DND-41 (cell line): Measurements from ENCODE around the gene EPB41L2.

ENCODE experiments used
- ATAC-seq: fragments of 200-7000 bp; cut with Tn5 transposase; 3 replicates; pipeline ENCODE4 v1.9.1; 2021; ENCODE audit warnings: low read depth; ENCODE audit not compliant: insufficient read depth
- DNase-seq: peaks from one replicate; pipeline ENCODE4 v3.0.0-alpha.2; 2020
- H2AFZ ChIP-seq: 2 replicates; pipeline ENCODE4 v1.6.0; 2012; ENCODE audit warnings: low read depth, low read length
- H3K27ac ChIP-seq: 2 replicates; pipeline ENCODE4 v1.5.1; 2012; ENCODE audit warnings: low read length, inconsistent platforms
- H3K27me3 ChIP-seq: fragments of 200-600 bp; sonication (generic); 2 replicates; pipeline ENCODE4 v1.6.0; 2012; ENCODE audit warnings: low read length, mild to moderate bottlenecking, inconsistent platforms; ENCODE audit not compliant: insufficient read depth, poor library complexity
- H3K36me3 ChIP-seq: 2 replicates; pipeline ENCODE4 v1.5.1; 2012; ENCODE audit warnings: low read length, inconsistent platforms; ENCODE audit not compliant: insufficient read depth
- H3K4me1 ChIP-seq: 2 replicates; pipeline ENCODE4 v1.5.1; 2012; ENCODE audit warnings: mild to moderate bottlenecking, low read length; ENCODE audit not compliant: insufficient read depth
- H3K4me2 ChIP-seq: 2 replicates; pipeline ENCODE4 v1.6.0; 2012; ENCODE audit warnings: mild to moderate bottlenecking, moderate library complexity, low read length, inconsistent platforms; ENCODE audit not compliant: insufficient read depth
- H3K4me3 ChIP-seq, 2 experiments: fragments of 200-600 bp in 1 of 2; shearing (Covaris generic) in 1 of 2; 2 replicates each; pipeline ENCODE4 v1.5.1; 2012 to 2016; ENCODE audit warnings: inconsistent platforms in 2 of 2, low read length in 2 of 2, mild to moderate bottlenecking in 2 of 2, low read depth in 1 of 2, moderate library complexity in 1 of 2
- H3K79me2 ChIP-seq: 2 replicates; pipeline ENCODE4 v1.6.0; 2012; ENCODE audit warnings: low read length, inconsistent platforms; ENCODE audit not compliant: insufficient read depth
- H3K9ac ChIP-seq: 2 replicates; pipeline ENCODE4 v1.6.0; 2012; ENCODE audit warnings: low read depth, mild to moderate bottlenecking, inconsistent platforms, low read length, moderate library complexity
- H3K9me3 ChIP-seq: 2 replicates; pipeline ENCODE4 v1.5.1; 2012; ENCODE audit warnings: low read length, moderate library complexity, mild to moderate bottlenecking, inconsistent platforms; ENCODE audit not compliant: insufficient read depth, severe bottlenecking
- H4K20me1 ChIP-seq: 2 replicates; pipeline ENCODE4 v1.6.0; 2012; ENCODE audit warnings: low read length; ENCODE audit not compliant: insufficient read depth
- EZH2 ChIP-seq: IDR thresholded peaks from 3 replicates; pipeline ENCODE4 v1.6.1; 2012; ENCODE audit warnings: borderline replicate concordance, low read depth, mild to moderate bottlenecking, moderate library complexity, low read length, inconsistent platforms; ENCODE audit not compliant: severe bottlenecking
- TF ChIP-seq, protein P1 (sequence below): IDR thresholded peaks from 2 replicates; pipeline ENCODE4 v1.5.1; 2012; ENCODE audit warnings: borderline replicate concordance, low read length, moderate library complexity, mild to moderate bottlenecking; ENCODE audit not compliant: poor library complexity, severe bottlenecking; ENCODE audit errors: extremely low read depth

EPB41L2 gene

DNA sequence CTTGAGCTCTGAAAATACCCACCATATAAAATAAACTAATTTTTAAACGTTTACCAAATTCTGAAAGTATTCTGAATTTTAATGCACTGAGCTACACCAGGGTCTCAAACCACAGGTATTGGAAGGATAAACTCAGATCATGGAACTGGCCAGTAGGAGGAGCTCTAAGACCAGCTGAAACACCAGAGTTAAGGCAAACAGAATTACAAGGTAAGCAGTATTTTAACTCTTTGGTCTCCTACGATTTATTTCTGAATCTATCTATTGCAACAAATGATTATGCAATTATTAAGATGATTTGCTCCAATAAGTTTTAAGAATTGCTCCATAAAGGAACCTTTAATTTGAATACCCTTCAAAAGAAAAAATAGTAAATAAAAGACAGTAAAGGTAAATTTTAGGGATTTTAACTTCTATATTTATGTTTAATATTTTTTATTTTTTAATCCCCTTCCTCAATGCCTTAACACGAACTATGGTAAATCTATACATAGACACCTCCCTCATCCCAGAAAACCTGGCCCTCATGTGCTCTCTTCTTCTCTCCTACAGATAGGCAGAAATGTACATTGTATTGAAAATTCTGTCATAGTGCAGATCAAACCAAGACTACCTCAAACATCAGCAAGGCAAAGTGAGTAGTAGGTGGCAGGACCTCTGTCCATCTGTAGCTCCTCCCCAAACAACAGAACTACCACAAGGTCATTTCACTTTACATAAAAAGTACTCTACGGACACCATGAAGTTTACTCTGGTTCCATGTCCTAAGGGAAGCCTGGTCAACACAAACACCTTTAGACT lies 177.5 kb downstream of the EPB41L2 start:
- DNase-seq (peak; percentile 80), ATAC-seq (peak; percentile 99)
- Histone ChIP-seq H3K9ac (no peak overlapping the region), H3K9me3 (no peaks in the 10 kb centered on the region), H3K79me2 (no peaks in the 10 kb centered on the region), H3K27ac (peak overlapping the region; percentile 36), H3K36me3 (peaks cover 50% of the 10 kb centered on the region), H3K4me3 (no peak overlapping the region), H4K20me1 (no peaks in the 10 kb centered on the region), H3K4me2 (no peak overlapping the region), H3K27me3 (no peaks in the 10 kb centered on the region), H3K4me1 (no peaks in the 10 kb centered on the region), H2AFZ (no peak overlapping the region)
- TF ChIP-seq EZH2 = no peak
- TF ChIP-seq, protein P1, sequence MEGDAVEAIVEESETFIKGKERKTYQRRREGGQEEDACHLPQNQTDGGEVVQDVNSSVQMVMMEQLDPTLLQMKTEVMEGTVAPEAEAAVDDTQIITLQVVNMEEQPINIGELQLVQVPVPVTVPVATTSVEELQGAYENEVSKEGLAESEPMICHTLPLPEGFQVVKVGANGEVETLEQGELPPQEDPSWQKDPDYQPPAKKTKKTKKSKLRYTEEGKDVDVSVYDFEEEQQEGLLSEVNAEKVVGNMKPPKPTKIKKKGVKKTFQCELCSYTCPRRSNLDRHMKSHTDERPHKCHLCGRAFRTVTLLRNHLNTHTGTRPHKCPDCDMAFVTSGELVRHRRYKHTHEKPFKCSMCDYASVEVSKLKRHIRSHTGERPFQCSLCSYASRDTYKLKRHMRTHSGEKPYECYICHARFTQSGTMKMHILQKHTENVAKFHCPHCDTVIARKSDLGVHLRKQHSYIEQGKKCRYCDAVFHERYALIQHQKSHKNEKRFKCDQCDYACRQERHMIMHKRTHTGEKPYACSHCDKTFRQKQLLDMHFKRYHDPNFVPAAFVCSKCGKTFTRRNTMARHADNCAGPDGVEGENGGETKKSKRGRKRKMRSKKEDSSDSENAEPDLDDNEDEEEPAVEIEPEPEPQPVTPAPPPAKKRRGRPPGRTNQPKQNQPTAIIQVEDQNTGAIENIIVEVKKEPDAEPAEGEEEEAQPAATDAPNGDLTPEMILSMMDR = peak; percentile 92

DNA sequence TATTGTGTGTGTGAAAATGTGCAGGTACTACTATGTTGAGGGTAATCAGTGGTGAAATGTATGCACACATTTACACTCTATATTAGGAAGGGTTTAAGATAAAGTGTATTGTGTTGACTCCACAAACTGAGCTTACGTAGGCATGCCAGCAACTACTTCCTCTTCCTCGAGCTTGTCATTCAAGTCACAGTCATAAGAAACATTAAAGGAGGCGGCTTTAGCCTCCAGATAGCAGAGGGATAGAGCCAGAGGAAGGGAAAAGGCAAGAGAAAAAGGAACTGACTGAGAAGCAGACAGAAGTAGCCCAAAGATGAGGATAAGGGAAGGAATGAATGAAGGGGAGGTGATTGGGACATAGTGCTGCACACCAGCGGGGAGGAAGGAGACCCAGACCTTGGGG lies 180.7 kb downstream of the EPB41L2 start:
- no peak overlapping the region for H3K4me3 ChIP-seq
- no peak overlapping the region for H2AFZ ChIP-seq
- peaks cover 49% of the 10 kb centered on the region for H3K36me3 ChIP-seq
- H3K9me3 ChIP-seq = no peaks in the 10 kb centered on the region
- H3K27ac ChIP-seq = no peak overlapping the region
- H3K9ac ChIP-seq = no peak overlapping the region
- ATAC-seq = no peak
- no peak for DNase-seq
- TF ChIP-seq, protein P1 = no peak
- TF ChIP-seq EZH2 = no peak
- no peaks in the 10 kb centered on the region for H3K4me1 ChIP-seq
- H3K79me2 ChIP-seq = no peaks in the 10 kb centered on the region
- no peaks in the 10 kb centered on the region for H3K27me3 ChIP-seq
- H4K20me1 ChIP-seq = no peaks in the 10 kb centered on the region
- H3K4me2 ChIP-seq = no peak overlapping the region

DNA sequence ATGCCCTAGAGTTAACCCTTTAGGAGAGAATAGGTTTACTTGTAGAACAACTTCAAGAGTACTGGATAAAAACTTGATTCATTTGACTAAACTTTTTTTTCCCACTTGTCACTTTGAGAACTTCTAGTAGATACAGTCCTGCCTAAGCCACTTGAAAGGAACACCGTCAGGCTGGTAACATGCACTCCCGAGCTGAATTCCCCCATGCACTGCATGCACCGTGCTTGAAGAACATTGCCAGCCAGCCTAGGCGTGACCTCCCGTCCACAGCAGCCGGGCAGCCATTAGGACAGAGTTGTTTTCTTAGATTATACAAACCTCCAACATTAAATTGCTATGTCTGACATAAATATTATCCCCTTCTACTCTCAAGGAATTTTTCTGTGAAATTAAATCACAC lies 183.2 kb downstream of the EPB41L2 start:
- no peaks in the 10 kb centered on the region for H3K9me3 ChIP-seq

More for the DNA sequence above, 183.2 kb downstream of the EPB41L2 start:
- DNase-seq (no peak), ATAC-seq (no peak)
- H3K27ac ChIP-seq = no peak overlapping the region
- no peak overlapping the region for H3K4me3 ChIP-seq
- H2AFZ ChIP-seq = no peak overlapping the region
- no peaks in the 10 kb centered on the region for H4K20me1 ChIP-seq
- H3K9ac ChIP-seq = no peak overlapping the region
- H3K36me3 ChIP-seq = peaks cover 48% of the 10 kb centered on the region
- TF ChIP-seq, protein P1 = no peak
- TF ChIP-seq EZH2 = no peak
- H3K4me2 ChIP-seq = no peak overlapping the region
- no peaks in the 10 kb centered on the region for H3K79me2 ChIP-seq
- no peaks in the 10 kb centered on the region for H3K4me1 ChIP-seq
- no peaks in the 10 kb centered on the region for H3K27me3 ChIP-seq
